ENCODE data around the gene SUCLG2. TPM values are rescaled to one million over a fixed set of nuclear protein-coding genes. Genes with fewer than 3 reads are reported as not detected.

SUCLG2 gene
- polyA plus RNA-seq, 1 donor (not counting 4 experiments of a cell fraction or from before 2014, with no cell fraction given): 26.7 TPM

GRCh38 chr3:67561667-67562394, 92.6 kb downstream of the SUCLG2 start:
- H3K4me1 ChIP-seq (ENCODE audit: control insufficient read depth, extremely low read depth, insufficient read depth, low read length): no peaks in the 10 kb centered on the region
- TF ChIP-seq EZH2 (IDR thresholded peaks at IDR 0.05; ENCODE audit: low read length): no peak
- TF ChIP-seq, protein P1, sequence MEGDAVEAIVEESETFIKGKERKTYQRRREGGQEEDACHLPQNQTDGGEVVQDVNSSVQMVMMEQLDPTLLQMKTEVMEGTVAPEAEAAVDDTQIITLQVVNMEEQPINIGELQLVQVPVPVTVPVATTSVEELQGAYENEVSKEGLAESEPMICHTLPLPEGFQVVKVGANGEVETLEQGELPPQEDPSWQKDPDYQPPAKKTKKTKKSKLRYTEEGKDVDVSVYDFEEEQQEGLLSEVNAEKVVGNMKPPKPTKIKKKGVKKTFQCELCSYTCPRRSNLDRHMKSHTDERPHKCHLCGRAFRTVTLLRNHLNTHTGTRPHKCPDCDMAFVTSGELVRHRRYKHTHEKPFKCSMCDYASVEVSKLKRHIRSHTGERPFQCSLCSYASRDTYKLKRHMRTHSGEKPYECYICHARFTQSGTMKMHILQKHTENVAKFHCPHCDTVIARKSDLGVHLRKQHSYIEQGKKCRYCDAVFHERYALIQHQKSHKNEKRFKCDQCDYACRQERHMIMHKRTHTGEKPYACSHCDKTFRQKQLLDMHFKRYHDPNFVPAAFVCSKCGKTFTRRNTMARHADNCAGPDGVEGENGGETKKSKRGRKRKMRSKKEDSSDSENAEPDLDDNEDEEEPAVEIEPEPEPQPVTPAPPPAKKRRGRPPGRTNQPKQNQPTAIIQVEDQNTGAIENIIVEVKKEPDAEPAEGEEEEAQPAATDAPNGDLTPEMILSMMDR (optimal IDR thresholded peaks at IDR 0.05 in 1 of 3, IDR thresholded peaks at IDR 0.05 in 1 of 3, conservative IDR thresholded peaks at IDR 0.05 in 1 of 3; ENCODE audit: extremely low read depth in 1 of 3, insufficient read depth in 2 of 3, low read length in 3 of 3): no peak
- no peak overlapping the region for H3K4me3 ChIP-seq (ENCODE audit: control insufficient read depth in 2 of 3, extremely low read depth in 1 of 3, insufficient read depth in 2 of 3, low read depth in 1 of 3, low read length in 3 of 3)
- DNase-seq (ENCODE audit: low read depth, low spot score) (no peak), FAIRE-seq (no peak)
- dilution Hi-C loops (cut with MboI; ENCODE audit: extremely low pct_ligation_motif_present, low sequenced_read_pairs): no loop called here
- H3K9me1 ChIP-seq (ENCODE audit: control insufficient read depth, extremely low read depth, insufficient read depth, low read length): no peaks in the 10 kb centered on the region
- no peaks in the 10 kb centered on the region for H4K20me1 ChIP-seq (ENCODE audit: control insufficient read depth, extremely low read depth, insufficient read depth, low read length)
- H3K9ac ChIP-seq (ENCODE audit: control insufficient read depth, extremely low read depth, insufficient read depth, low read length): no peak overlapping the region
- H3K36me3 ChIP-seq (ENCODE audit: control insufficient read depth in 2 of 2, extremely low read depth in 1 of 2, insufficient read depth in 2 of 2, low read length in 2 of 2): peaks cover 0 to 3% of the 10 kb centered on the region in 2 experiments
- H2AFZ ChIP-seq (ENCODE audit: control insufficient read depth, low read length): no peak overlapping the region
- H3K27me3 ChIP-seq (ENCODE audit: control insufficient read depth, extremely low read depth, insufficient read depth, low read length): no peaks in the 10 kb centered on the region
- H3K79me2 ChIP-seq (ENCODE audit: control insufficient read depth, insufficient read depth, low read length): no peaks in the 10 kb centered on the region
- H3K9me3 ChIP-seq (ENCODE audit: control insufficient read depth, low read depth, low read length): no peaks in the 10 kb centered on the region
- H3K27ac ChIP-seq (ENCODE audit: control insufficient read depth, insufficient read depth, low read length): no peak overlapping the region
- no peak overlapping the region for H3K4me2 ChIP-seq (ENCODE audit: control insufficient read depth, extremely low read depth, insufficient read depth, low read depth, low read length)

DNA sequence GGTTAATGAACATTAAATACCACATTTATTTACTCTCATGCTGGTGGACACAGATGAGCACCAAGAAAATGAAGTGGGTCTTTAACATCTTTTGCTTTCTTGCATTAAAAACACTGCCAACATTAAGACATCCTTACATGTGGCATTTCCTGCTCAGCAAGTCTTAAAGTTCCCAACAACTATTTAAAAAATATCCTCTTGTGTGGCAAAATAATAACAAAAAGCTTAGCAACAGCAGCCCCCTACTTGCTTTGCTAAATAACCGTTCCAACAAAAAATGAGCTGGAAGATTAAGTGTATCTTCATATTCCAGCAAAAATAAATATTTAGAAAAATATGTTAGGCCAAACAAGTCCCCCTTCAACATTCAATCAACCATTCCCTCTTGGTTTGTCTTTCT, 93.1 kb downstream of the SUCLG2 start:
- no peak overlapping the region for H3K4me3 ChIP-seq (ENCODE audit: control insufficient read depth in 2 of 3, extremely low read depth in 1 of 3, insufficient read depth in 2 of 3, low read depth in 1 of 3, low read length in 3 of 3)
- no peak overlapping the region for H3K27ac ChIP-seq (ENCODE audit: control insufficient read depth, insufficient read depth, low read length)
- no peaks in the 10 kb centered on the region for H3K9me3 ChIP-seq (ENCODE audit: control insufficient read depth, low read depth, low read length)
- no peaks in the 10 kb centered on the region for H3K4me1 ChIP-seq (ENCODE audit: control insufficient read depth, extremely low read depth, insufficient read depth, low read length)
- dilution Hi-C loops (cut with MboI; ENCODE audit: extremely low pct_ligation_motif_present, low sequenced_read_pairs): no loop called here
- no peaks in the 10 kb centered on the region for H3K9me1 ChIP-seq (ENCODE audit: control insufficient read depth, extremely low read depth, insufficient read depth, low read length)
- TF ChIP-seq EZH2 (IDR thresholded peaks at IDR 0.05; ENCODE audit: low read length): no peak
- TF ChIP-seq, protein P1 (optimal IDR thresholded peaks at IDR 0.05 in 1 of 3, IDR thresholded peaks at IDR 0.05 in 1 of 3, conservative IDR thresholded peaks at IDR 0.05 in 1 of 3; ENCODE audit: extremely low read depth in 1 of 3, insufficient read depth in 2 of 3, low read length in 3 of 3): no peak
- no peak overlapping the region for H2AFZ ChIP-seq (ENCODE audit: control insufficient read depth, low read length)
- H3K4me2 ChIP-seq (ENCODE audit: control insufficient read depth, extremely low read depth, insufficient read depth, low read depth, low read length): no peak overlapping the region
- H3K36me3 ChIP-seq (ENCODE audit: control insufficient read depth in 2 of 2, extremely low read depth in 1 of 2, insufficient read depth in 2 of 2, low read length in 2 of 2): peaks cover 0 to 3% of the 10 kb centered on the region in 2 experiments
- no peaks in the 10 kb centered on the region for H4K20me1 ChIP-seq (ENCODE audit: control insufficient read depth, extremely low read depth, insufficient read depth, low read length)
- H3K27me3 ChIP-seq (ENCODE audit: control insufficient read depth, extremely low read depth, insufficient read depth, low read length): no peaks in the 10 kb centered on the region
- H3K9ac ChIP-seq (ENCODE audit: control insufficient read depth, extremely low read depth, insufficient read depth, low read length): no peak overlapping the region
- DNase-seq (ENCODE audit: low read depth, low spot score) (no peak), FAIRE-seq (no peak)
- H3K79me2 ChIP-seq (ENCODE audit: control insufficient read depth, insufficient read depth, low read length): no peaks in the 10 kb centered on the region
